ENCODE data around the gene FKBP15. TPM values are rescaled to one million over a fixed set of nuclear protein-coding genes. Genes with fewer than 3 reads are reported as not detected.
"Not testable (repeated sequence)": the region's sequence is repeated elsewhere in the genome, so short reads cannot be mapped to it uniquely, and the experiment has no call there.

The FKBP15 gene
- total RNA-seq, 1 donor from 2014 or later, result 26.4 TPM

- H3K9me3 ChIP-seq (ENCODE audit: insufficient read depth, low read depth, low read length), result no peaks in the 10 kb centered on the region
- Mint-ChIP-seq H3K4me3 (ENCODE audit: unreplicated experiment) (no peak overlapping the region), H3K4me1 (ENCODE audit: low read depth, unreplicated experiment) (no peaks in the 10 kb centered on the region), H3K36me3 (ENCODE audit: low read depth, unreplicated experiment) (no peaks in the 10 kb centered on the region), H3K9me3 (ENCODE audit: unreplicated experiment) (no peaks in the 10 kb centered on the region), H3K27me3 (ENCODE audit: low read depth, unreplicated experiment) (peaks cover 10% of the 10 kb centered on the region), H3K27ac (ENCODE audit: unreplicated experiment) (no peak overlapping the region)
- no peak for TF ChIP-seq CTCF (IDR thresholded peaks at IDR 0.05; ENCODE audit: insufficient read depth, low read depth, low read length)
- TF ChIP-seq EZH2 (IDR thresholded peaks at IDR 0.05; ENCODE audit: insufficient read depth, low read length), result no peak
- H3K27ac ChIP-seq (ENCODE audit: low read depth, low read length), result no peak overlapping the region
- H3K36me3 ChIP-seq (ENCODE audit: insufficient read depth, low read length), result no peaks in the 10 kb centered on the region
- no peaks in the 10 kb centered on the region for H3K4me1 ChIP-seq (ENCODE audit: insufficient read depth, low read length)
- H3K79me2 ChIP-seq (ENCODE audit: insufficient read depth, low read length), result no peaks in the 10 kb centered on the region
- no peak overlapping the region for H2AFZ ChIP-seq (ENCODE audit: low read depth, low read length)
- no peak for DNase-seq (ENCODE audit: low read depth)
- no peak overlapping the region for H3K9ac ChIP-seq (ENCODE audit: low read length)
- H4K20me1 ChIP-seq (ENCODE audit: insufficient read depth, low read length), result no peaks in the 10 kb centered on the region
- H3K27me3 ChIP-seq (ENCODE audit: insufficient read depth, low read length), result peaks cover 5% of the 10 kb centered on the region
- no peak overlapping the region for H3K4me2 ChIP-seq (ENCODE audit: low read length)
- no peak for FAIRE-seq
- H3K4me3 ChIP-seq (ENCODE audit: insufficient read depth, low read depth, low read length), result no peak overlapping the region
These were observed 91.6 kb downstream of the FKBP15 start for GRCh38 chr9:113129466-113129865.

GRCh38 chr9:113125386-113126035, 95.6 kb downstream of the FKBP15 start:
- FAIRE-seq (no peak), DNase-seq (ENCODE audit: low read depth) (no peak)
- Histone ChIP-seq H3K36me3 (ENCODE audit: insufficient read depth, low read length) (no peaks in the 10 kb centered on the region), H2AFZ (ENCODE audit: low read depth, low read length) (no peak overlapping the region), H3K9me3 (ENCODE audit: insufficient read depth, low read depth, low read length) (no peaks in the 10 kb centered on the region), H3K9ac (ENCODE audit: low read length) (no peak overlapping the region), H3K4me2 (ENCODE audit: low read length) (no peak overlapping the region), H3K79me2 (ENCODE audit: insufficient read depth, low read length) (no peaks in the 10 kb centered on the region), H3K4me3 (ENCODE audit: insufficient read depth, low read depth, low read length) (no peak overlapping the region), H3K27me3 (ENCODE audit: insufficient read depth, low read length) (peaks cover 5% of the 10 kb centered on the region), H4K20me1 (ENCODE audit: insufficient read depth, low read length) (no peaks in the 10 kb centered on the region), H3K27ac (ENCODE audit: low read depth, low read length) (no peak overlapping the region), H3K4me1 (ENCODE audit: insufficient read depth, low read length) (no peaks in the 10 kb centered on the region)
- no peak overlapping the region for H3K27ac Mint-ChIP-seq (ENCODE audit: unreplicated experiment)
- H3K4me3 Mint-ChIP-seq (ENCODE audit: unreplicated experiment), result no peak overlapping the region
- peaks cover 7% of the 10 kb centered on the region for H3K27me3 Mint-ChIP-seq (ENCODE audit: low read depth, unreplicated experiment)
- H3K4me1 Mint-ChIP-seq (ENCODE audit: low read depth, unreplicated experiment), result no peaks in the 10 kb centered on the region
- H3K36me3 Mint-ChIP-seq (ENCODE audit: low read depth, unreplicated experiment), result no peaks in the 10 kb centered on the region
- TF ChIP-seq CTCF (IDR thresholded peaks at IDR 0.05; ENCODE audit: insufficient read depth, low read depth, low read length), result no peak
- no peak for TF ChIP-seq EZH2 (IDR thresholded peaks at IDR 0.05; ENCODE audit: insufficient read depth, low read length)
- H3K9me3 Mint-ChIP-seq (ENCODE audit: unreplicated experiment), result no peaks in the 10 kb centered on the region

DNA sequence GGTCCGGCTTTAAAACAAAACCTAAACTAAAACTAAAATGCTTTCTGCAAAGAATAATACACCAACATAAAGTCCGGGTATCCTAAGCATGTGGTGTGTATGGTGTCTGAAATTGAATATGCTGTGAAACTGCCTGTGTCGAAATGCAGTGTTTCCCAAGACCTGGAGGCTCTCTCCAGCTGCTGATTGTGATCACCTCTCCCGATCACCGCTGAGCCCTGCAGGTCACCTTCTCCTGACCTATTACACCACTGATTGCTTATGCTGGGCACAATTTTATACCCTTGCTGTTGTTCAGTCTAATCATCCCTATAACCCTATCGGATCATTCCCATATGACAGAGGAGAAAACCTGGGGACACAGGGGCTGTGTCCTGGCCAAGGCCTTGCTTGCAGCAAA, 102.2 kb downstream of the FKBP15 start:
- H3K4me3 ChIP-seq (ENCODE audit: insufficient read depth, low read depth, low read length); H3K79me2 ChIP-seq (ENCODE audit: insufficient read depth, low read length); H3K9me3 Mint-ChIP-seq (ENCODE audit: unreplicated experiment); H3K4me3 Mint-ChIP-seq (ENCODE audit: unreplicated experiment); H3K4me2 ChIP-seq (ENCODE audit: low read length); H3K4me1 ChIP-seq (ENCODE audit: insufficient read depth, low read length); H3K9ac ChIP-seq (ENCODE audit: low read length); H3K4me1 Mint-ChIP-seq (ENCODE audit: low read depth, unreplicated experiment); H3K9me3 ChIP-seq (ENCODE audit: insufficient read depth, low read depth, low read length); H3K27me3 Mint-ChIP-seq (ENCODE audit: low read depth, unreplicated experiment); H3K27ac Mint-ChIP-seq (ENCODE audit: unreplicated experiment); H3K27ac ChIP-seq (ENCODE audit: low read depth, low read length); DNase-seq (ENCODE audit: low read depth); H4K20me1 ChIP-seq (ENCODE audit: insufficient read depth, low read length); H3K27me3 ChIP-seq (ENCODE audit: insufficient read depth, low read length); H3K36me3 ChIP-seq (ENCODE audit: insufficient read depth, low read length); H2AFZ ChIP-seq (ENCODE audit: low read depth, low read length); FAIRE-seq; H3K36me3 Mint-ChIP-seq (ENCODE audit: low read depth, unreplicated experiment): not testable (repeated sequence)

Other genes with a start within 250 kb of the FKBP15 start
- gene ZNF883, start 209.1 kb downstream of the FKBP15 start, total RNA-seq, result 1.3 and 1.9 TPM in 2 replicates
- gene ZFP37, start 164.6 kb downstream of the FKBP15 start, total RNA-seq, result 1.5 and 2.1 TPM in 2 replicates
- gene SLC31A2, start 70.3 kb downstream of the FKBP15 start, total RNA-seq, result 7.1 and 8.4 TPM in 2 replicates
- 35.8 and 39.1 TPM in 2 replicates for gene SLC31A1, start 267 bp upstream of the FKBP15 start, total RNA-seq
- 22.5 and 23.9 TPM in 2 replicates for gene CDC26, start 54.3 kb upstream of the FKBP15 start, total RNA-seq
- gene PRPF4, start 54.4 kb upstream of the FKBP15 start, total RNA-seq, result 33.2 and 33.4 TPM in 2 replicates
- not detected in 2 replicates for gene RNF183, start 82.1 kb upstream of the FKBP15 start, total RNA-seq
- 1.6 and 2.1 TPM in 2 replicates for gene WDR31, start 119.0 kb upstream of the FKBP15 start, total RNA-seq
- gene BSPRY, start 128.3 kb upstream of the FKBP15 start, total RNA-seq, result 0.27 TPM in 1 of 2 replicates, not detected in the other
- 8.8 and 9.4 TPM in 2 replicates for gene HDHD3, start 155.7 kb upstream of the FKBP15 start, total RNA-seq
- gene ALAD, start 180.0 kb upstream of the FKBP15 start, total RNA-seq, result 19.9 and 20.7 TPM in 2 replicates
- 36.6 and 37.4 TPM in 2 replicates for gene POLE3, start 189.4 kb upstream of the FKBP15 start, total RNA-seq
- 0.65 and 0.66 TPM in 2 replicates for gene C9orf43, start 189.5 kb upstream of the FKBP15 start, total RNA-seq
- gene RGS3, start 242.4 kb upstream of the FKBP15 start, total RNA-seq, result 92.5 and 106 TPM in 2 replicates

Data from astrocyte (in vitro differentiated cells and primary cell).